GM21381 (cell line): ENCODE measurements around the gene TMC5.

Experiments
- ATAC-seq: cut with Tn5 transposase; IDR thresholded peaks from one replicate; pipeline ENCODE4 v1.9.1; 2021; ENCODE audit warnings: mild to moderate bottlenecking, moderate library complexity; ENCODE audit not compliant: unreplicated experiment

Gene TMC5

DNA sequence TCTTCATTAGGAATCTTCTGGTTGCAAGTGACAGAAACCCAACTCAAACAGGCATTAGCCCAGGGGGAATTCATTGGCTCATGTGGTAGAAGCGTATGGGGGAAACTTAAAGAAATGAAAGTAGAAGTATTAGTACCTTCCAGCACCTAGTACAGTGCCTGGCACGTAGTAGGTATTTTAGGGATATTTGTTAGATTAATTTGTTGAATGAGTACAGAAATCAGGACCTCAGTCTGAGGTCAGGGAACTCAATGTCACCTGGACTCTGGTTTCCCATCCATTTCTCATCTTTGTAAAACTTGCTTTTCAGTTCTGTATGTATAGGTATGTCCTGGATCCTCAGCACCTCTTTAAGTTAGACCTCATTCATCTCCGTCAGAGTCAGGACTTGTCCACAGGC, 32.5 kb downstream of the TMC5 start:
- ATAC-seq, result no peak

DNA sequence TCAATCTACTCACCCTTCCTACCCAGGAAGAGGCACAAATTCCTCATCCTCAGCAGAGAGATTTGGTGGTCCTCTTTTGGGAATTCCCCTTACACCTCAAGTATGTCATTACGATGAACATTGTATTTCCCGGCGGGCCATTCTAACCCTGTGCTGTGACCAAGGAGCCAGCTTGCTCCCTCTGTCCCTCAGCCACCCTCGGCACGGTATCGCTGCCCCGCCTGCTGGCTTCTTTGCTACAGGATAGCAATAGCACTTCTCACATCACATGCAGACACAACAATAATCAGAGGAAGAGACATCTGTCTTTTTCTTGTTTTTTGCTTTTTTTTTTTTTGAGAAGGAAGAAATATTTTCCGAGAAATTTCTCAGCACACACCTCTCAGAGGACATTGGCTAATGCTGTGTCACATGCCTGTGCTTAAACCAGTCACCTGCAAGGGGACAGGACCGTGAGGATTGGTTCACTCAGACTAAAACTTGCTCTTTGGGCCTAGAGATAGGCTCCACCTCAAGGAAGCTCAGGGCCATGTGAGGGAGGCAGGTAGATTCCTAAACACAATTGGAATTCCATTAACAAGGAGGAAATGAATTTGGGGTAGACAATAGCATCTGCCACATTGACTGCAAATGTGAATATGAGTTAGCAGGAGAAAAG, 41.2 kb downstream of the TMC5 start:
- ATAC-seq, result no peak

DNA sequence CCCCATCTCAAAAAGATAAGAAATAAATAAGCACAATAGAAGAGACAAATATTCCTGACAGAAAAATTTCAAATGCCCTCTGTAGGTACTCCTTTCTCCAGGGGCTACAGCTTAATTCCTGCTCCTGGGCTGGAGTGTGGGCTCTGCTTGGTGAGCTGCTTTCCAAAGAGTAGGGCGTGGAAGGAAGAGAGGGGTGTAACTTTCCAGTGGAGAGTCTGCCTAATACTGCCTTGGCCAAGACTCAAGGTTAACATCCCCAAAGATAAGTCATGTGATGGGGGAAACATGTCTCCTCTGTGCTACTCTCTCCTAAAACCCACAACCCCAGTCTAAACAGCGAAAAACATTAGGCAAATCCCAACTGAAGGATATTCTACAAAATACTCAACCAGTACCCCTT, 42.7 kb downstream of the TMC5 start:
- no peak for ATAC-seq

DNA sequence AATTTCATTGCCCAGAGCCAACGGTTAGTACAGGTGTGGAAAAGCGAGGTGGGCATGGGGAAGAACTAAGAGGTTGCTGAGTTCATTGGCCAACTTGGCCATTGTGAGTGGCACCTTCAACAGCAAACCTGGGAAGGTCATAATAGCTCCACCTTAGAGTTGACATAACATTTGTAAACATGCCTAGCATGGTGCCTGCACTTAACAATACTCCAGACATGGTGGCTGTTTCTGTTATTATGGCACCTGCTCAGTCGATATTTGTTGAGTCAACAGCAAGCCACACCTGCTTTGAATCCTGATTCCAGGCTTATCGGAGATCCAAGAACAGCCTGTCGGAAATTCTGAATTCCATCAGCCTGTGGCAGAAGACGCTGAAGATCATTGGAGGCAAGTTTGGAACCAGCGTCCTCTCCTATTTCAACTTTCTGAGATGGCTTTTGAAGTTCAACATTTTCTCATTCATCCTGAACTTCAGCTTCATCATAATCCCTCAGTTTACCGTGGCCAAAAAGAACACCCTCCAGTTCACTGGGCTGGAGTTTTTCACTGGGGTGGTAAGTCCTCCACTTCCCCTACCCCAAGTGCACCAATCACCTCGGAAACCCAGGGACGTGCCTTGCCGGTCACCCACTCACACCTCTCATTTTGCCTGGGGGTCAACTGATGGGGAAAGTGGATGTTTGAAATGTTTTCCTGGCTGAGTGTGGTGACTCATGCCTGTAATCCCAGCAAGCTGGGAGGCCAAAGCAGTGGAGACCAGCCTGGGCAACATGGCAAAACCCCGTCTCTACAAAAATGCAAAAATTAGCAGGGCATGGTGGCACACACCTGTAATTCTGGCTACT, 46.0 kb downstream of the TMC5 start:
- ATAC-seq, result no peak

DNA sequence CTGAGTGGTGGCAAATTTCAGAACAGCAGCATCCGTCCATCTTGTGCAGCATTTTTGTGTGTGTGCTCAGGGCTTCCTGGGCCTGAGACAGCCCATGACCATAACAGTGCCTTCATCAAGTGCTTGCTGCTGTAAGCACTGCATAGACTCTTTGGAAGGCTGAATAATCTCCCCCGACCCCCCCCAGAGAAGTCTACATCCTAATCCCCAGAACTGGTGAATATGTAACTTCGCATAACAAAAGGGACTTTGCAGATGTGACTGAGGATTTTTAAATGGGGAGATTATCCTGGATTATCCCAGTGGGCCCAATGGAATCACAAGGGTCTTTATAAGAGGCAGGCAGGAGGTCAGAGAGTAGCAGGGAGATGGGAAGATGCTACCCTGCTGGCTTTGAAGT, 50.6 kb downstream of the TMC5 start:
- ATAC-seq, result no peak

DNA sequence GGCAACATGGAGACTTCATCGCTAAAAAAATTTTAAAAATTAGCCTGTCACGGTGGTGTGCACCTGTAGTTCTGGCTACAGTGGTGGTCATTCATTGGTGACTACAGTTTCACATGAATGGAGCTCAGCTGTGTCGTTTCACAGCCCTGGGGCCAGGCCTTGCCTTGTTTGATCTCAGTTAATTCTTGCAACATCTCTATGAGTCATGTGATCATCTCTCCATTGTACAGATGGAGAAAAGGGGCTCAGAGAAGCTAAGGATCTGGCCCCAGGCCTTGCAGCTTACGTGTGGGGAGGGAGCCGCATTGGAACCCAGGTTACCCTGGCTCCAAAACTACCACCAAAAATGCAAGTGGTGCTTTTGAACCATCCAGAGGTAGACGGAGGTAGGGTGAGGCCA, 54.8 kb downstream of the TMC5 start:
- no peak for ATAC-seq

DNA sequence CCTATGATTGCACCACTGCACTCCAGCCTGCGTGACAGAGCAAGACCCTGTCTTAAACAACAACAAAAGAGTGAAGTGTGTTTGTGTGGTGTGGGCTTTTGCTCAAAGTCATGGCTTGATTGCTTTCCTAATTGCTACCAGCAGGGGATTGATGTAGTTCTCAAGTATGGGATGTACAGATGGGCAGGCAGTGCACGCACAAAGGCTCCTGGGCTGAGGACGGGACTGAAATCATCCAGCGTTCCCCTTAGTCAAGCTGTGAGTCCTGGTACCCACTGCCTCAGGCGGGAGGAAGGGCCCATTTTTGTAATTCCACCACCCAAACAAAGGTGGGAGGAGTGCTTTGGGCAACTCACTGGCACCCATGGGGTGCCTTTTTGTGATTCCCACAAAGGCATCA, 56.9 kb downstream of the TMC5 start:
- no peak for ATAC-seq

DNA sequence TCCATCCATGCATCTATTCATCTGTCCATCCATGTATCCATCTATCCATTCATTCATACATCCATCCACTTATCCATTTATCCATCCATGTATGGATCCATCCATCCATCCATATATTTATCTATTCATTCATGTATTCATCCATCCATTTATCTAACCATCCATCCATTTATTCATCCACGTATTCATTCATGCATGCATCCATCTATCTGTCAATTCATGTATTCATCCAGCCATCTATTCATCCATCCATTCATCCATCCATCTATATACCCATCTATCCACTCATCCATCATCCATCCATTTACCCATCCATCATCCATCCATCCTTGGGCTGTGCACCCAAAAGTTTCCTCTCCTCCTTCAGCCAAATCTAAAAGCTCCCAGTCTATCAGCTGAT, 60.8 kb downstream of the TMC5 start:
- no peak for ATAC-seq

DNA sequence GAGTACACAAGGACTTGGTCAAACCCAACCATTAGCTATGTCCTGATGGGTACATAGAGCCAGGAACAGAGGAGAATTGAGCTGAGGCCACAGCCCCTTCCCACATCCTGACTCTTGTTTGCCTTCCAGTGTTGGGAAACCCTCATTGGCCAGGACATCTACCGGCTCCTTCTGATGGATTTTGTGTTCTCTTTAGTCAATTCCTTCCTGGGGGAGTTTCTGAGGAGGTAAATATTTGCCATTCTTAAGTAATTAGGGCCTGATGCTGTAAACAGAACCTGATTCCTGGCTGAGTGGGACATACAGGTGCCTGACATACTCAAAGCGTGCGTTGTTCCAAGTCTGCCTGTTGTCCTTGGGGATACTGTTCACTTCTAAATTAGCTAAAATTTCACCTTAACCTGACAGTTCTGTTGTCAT, 61.6 kb downstream of the TMC5 start:
- no peak for ATAC-seq

DNA sequence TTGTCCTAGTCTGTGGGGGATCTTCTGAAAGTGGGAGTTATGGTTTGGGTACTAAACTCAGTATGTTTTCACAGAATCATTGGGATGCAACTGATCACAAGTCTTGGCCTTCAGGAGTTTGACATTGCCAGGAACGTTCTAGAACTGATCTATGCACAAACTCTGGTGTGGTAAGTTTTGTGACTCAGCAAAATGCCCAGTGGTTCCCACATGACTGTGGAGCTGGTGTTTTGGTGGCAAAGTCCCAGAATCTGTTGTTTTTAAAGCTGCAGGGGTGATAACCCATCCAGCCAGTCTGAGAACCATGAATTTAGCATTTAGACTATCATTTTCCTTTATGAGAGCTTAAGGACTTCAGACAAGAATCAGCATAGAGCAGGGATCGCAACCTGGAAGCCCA, 63.6 kb downstream of the TMC5 start:
- no peak for ATAC-seq

DNA sequence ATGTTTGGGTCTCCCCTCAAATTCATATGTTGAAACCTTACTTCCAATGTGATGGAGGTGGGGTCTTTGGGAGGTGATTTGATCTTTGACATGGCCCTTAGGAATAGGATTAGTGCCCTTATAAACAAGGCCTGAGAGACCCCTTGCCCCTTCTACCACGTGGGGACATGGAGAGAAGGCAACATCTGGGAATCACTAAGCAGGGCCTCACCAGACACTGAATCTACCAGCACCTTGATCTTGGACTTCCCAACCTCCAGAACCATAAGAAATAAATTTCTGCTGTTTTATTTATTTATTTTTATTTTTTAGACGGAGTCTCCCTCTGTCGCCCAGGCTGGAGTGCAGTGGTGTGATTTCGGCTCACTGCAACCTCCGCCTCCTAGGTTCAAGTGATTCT, 64.1 kb downstream of the TMC5 start:
- no peak for ATAC-seq

DNA sequence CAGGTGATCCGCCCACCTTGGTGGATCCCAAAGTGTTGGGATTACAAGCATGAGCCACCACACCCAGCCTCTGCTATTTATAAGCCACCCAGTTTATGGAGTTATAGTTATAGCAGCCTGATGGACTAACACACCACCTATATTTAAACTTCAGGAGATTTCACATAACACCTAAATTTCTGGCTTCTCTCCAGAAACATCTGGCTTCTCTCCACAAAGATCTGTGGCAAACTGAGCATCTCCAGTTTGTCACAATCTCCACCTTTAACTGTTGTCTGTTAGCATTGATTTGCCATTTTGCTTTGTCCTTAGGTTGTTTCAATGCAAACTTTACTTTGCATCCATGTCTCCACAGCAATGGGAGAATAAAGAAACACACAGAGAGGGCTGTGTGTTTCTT, 64.6 kb downstream of the TMC5 start:
- ATAC-seq, result no peak

DNA sequence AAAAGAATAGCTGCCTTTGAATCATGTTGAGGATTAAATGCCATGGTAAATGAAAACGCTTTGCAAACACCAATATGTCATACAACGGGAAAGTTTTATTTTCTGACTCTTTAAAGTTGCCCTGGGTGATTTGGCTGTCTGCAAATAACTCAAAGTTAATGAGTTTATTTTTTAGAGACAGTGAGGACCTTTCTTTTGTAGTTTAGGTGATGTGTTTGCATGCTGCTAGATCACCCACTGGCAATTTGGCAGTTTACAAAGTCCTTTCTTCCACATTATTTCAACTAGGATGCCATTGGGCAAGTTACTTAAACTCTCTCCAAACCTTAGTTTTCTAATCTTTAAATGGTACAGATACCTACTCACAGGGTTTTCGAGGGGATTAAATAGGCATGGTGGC, 66.4 kb downstream of the TMC5 start:
- no peak for ATAC-seq

DNA sequence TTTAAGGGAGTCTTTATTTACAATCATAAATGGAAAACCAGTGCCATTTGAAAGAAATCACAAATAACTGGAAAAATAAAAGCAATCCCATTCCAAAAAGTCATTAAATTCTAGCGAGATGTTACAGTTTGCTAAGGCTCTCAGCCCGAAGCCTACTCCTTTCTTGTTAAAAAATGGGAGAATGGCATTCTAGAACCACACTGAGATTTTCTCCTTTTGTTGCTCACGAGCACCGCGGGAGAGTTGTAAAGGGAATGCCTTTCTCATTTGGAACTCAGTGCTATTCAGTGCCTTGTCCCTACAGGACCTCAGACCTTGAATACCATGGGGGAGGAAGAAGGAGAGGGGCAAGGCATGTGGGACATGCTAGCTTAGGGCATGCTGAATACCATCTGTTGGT, 67.9 kb downstream of the TMC5 start:
- ATAC-seq, result no peak

DNA sequence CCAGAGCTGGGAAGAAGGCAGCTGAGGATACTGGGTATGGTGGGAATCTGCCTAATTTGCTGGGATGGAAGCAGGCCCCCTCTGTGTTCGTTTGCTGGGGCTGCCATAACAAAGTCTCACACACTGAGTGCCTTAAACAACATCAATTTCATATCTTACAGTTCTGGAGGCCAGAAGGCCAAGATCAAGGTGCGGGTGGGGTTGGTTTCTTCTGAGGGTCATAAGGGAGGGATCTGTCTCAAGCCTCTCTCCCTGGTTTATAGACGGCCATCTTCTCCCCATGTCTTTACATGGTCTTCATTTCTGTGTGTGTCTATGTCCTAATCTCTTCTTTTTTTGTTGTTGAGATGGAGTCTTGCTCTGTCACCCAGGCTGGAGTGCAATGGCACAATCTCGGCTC, 68.4 kb downstream of the TMC5 start:
- ATAC-seq, result no peak

DNA sequence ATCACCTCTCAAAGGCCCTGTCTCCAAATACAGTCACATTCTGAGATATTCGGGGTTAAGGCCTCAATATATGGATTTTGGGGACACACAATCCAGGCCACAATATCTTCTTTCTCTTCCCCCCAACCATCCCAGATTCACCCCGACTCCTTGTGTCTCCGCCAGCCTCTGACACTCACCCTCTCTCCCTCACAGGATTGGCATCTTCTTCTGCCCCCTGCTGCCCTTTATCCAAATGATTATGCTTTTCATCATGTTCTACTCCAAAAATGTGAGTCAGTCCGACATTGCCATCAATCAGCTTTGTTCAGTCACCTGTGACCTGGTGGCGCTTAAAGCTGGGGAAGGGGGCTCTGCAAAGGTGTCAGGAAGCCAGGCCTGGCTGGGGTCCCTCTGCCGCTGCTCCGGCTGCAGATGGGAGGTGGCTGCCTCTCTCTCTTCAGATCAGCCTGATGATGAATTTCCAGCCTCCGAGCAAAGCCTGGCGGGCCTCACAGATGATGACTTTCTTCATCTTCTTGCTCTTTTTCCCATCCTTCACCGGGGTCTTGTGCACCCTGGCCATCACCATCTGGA, 69.2 kb downstream of the TMC5 start:
- no peak for ATAC-seq

DNA sequence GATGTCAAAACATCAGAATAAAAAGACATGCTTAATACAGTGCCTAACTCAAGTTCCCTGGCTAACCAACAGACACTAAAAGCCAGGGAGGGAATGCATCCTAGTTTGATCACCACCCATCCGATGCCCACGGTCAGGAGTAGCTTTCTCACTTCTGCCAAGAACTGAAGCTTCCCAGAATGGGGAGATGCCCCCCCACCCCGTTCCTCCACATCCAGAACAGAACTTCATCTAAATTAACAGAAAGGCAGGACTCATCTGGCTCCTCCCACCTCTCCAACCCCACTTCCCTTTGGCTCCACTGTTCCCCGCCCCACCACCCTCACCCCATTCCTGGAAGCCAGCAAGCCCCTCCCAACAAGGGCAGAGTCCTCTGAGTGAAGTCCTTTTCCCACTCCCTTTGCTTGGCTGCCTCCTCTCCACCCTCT, 70.5 kb downstream of the TMC5 start:
- no peak for ATAC-seq

DNA sequence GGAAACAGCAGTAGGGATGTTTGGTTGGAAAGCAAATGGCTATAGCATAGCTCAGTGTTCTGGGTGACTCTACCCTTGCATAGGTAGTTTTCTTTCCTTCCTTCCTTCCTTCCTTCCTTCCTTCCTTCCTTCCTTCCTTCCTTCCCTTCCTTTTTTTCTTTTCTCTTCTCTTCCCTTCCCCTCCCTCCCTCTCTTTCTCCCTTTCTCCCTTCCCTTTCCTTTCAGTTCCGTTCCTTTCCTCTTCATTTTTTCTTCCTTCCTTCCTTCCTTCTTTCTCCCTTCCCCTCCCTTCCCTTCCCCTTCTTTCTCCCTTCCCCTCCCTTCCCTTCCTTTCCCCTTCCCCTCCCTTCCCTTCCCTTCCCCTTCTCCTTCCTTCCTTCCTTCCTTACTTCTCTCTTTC, 72.9 kb downstream of the TMC5 start:
- no peak for ATAC-seq

DNA sequence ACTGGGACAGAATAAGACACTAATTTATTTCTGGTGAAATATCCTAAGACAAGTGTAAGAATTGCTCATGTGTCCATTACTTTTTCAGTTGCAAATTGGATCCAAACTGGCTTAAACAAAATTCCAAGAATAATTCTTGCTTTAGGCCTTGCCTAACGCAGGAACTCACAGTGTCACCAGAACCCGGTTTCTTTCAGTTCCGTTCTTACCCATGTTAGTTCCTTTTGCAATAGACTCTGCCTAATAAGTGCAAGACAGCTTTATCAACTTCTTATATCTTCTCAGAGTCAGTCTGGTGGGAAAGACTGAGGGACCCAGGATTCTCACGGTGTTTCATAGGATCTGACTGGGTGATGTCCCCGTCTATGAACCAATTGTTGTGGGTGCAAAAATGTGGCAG, 79.5 kb downstream of the TMC5 start:
- no peak for ATAC-seq

DNA sequence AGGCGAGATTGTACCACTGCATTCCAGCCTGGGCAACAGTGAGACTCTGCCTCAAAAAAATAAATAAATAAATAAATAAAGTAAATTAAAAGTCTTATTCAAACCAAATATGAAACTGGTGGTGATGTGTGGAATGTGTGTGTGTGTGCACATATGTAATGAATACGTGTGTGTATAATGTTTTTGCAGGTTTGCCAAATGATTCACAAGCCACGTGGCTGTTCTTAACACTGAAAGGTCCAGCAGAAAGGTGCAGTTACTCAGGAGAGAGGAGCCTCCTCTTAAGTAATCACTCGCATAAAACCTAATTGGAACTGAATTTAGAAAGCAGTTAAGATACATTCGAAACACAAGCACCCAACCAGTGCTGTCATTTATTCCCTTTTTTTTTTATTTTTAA, 81.3 kb downstream of the TMC5 start:
- ATAC-seq, result no peak

DNA sequence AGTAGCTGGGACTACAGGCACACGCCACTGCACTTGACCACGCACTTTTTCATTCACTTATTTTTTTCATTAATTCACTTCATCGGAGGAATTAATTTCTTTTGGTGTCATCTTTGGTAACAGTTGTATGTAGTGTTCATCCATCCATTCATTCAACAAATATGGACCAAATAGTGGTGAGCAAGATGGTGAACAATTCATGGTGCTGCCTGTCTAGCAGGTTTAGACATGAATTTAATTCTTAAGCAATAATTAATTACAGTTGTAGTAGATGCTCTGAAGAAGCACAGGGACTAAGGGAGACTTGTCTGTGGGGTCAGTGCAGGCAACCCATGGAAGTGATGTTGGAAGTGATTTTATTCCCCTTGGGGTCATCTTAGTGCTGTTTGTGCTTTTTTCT, 81.8 kb downstream of the TMC5 start:
- no peak for ATAC-seq

DNA sequence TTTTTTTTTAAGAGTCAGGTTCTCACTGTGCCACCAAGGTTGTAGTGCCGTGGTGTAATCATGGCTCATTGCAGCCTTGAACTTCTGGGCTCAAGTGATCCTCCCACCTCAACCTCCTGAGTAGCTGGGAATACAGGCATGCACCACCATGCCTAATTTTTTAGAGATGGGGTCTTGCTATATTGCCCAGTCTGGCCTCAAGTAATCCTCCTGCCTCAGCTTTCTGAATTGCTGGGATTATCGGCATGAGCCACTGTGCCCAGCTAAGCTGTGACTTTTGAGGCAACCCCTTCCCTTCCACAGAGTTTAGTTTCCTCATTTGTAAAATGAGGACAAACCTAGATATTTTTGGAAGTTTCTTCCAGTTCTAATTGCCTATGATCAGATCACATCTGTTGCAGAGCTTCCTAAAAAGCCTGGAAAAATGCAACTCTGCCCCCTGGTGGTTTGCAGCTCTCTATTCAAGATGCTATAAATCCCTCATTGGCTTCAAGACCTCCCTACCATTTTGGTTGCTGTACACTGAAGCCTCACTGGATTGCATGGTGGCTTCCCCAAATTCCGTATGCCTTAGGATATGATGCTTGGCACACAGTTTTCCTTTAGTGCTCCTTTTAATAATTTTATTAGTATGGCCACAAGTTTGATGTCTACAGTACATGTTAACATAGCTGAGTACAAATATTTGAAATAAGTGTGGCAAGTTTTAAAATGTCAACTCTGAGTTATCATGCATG, 84.9 kb downstream of the TMC5 start:
- ATAC-seq, result no peak
